ENCODE measurements around the gene NIPAL3. TPM values are rescaled to one million over a fixed set of nuclear protein-coding genes. Genes with fewer than 3 reads are reported as not detected.

NIPAL3 gene
- total RNA-seq, 1 experiment from 2014 or later: 16.6 TPM

- Histone ChIP-seq H3K4me1 (ENCODE audit: control insufficient read depth in 1 of 2, insufficient read depth in 2 of 2, low read length in 2 of 2) (peaks cover 0 to 21% of the 10 kb centered on the region in 2 experiments; a peak in 2 of 4 replicates), H3K79me2 (ENCODE audit: insufficient read depth, low read length) (no peaks in the 10 kb centered on the region), H3K9me2 (ENCODE audit: insufficient read depth) (no peaks in the 10 kb centered on the region), H4K20me1 (ENCODE audit: insufficient read depth) (no peaks in the 10 kb centered on the region), H3K36me3 (ENCODE audit: control insufficient read depth in 1 of 2, insufficient read depth in 2 of 2, low read length in 2 of 2) (peaks cover 0 to 5% of the 10 kb centered on the region in 2 experiments; a peak in 1 of 4 replicates), H3K4me3 (replicated peaks in 1 of 2; ENCODE audit: low read depth in 1 of 2, low read length in 2 of 2) (no peak overlapping the region), H2AFZ (ENCODE audit: low read depth, low read length, poor library complexity, severe bottlenecking) (no peak overlapping the region), H3K27me3 (ENCODE audit: insufficient read depth, low read length) (no peaks in the 10 kb centered on the region), H3K9me3 (ENCODE audit: control insufficient read depth in 1 of 2, insufficient read depth in 1 of 2, low read depth in 1 of 2, low read length in 2 of 2) (no peaks in the 10 kb centered on the region), H3K4me2 (ENCODE audit: low read length) (no peak overlapping the region), H3K27ac (ENCODE audit: low read depth, low read length) (no peak overlapping the region), H3K9ac (ENCODE audit: low read length) (no peak overlapping the region)
- ChIA-PET RAD21 (ENCODE audit: low non-redundant PET in 1 of 2, low total read pairs in 2 of 2, uncharacterized antibody in 2 of 2, unreplicated experiment in 2 of 2) (no interaction called here), POLR2A (no interaction called here), CTCF (interaction anchor here (1.1 to 2.7 kb wide), 3 partner anchors 10 to 182 kb away, joined by 3 to 12 read pairs (median 6); no protein-coding TSS in a partner anchor)
- DNase-seq (ENCODE audit: low read depth, low spot score) (no peak), ATAC-seq (no peak)
- intact Hi-C loops (cut with micrococcal nuclease): no loop called here
- no peak for TF ChIP-seq ZFX (IDR thresholded peaks at IDR 0.05)
- BruUV-seq (replicated peaks): no TSS peak
Observed at GRCh38 chr1:24381256-24381655, 34.3 kb upstream of the NIPAL3 start.

GRCh38 chr1:24382165-24382577, 33.4 kb upstream of the NIPAL3 start:
- ChIA-PET RAD21 (ENCODE audit: low non-redundant PET in 1 of 2, low total read pairs in 2 of 2, uncharacterized antibody in 2 of 2, unreplicated experiment in 2 of 2) (interaction anchor here in 1 of 2 experiments (0.7 kb wide), 1 partner anchor 186 kb away, joined by 3 read pairs; no protein-coding TSS in a partner anchor), POLR2A (no interaction called here), CTCF (interaction anchor here (0.8 to 2.1 kb wide), 4 partner anchors 9 to 183 kb away, joined by 3 to 12 read pairs (median 3); no protein-coding TSS in a partner anchor)
- Histone ChIP-seq H3K27ac (ENCODE audit: low read depth, low read length) (no peak overlapping the region), H3K4me3 (replicated peaks in 1 of 2; ENCODE audit: low read depth in 1 of 2, low read length in 2 of 2) (no peak overlapping the region), H3K79me2 (ENCODE audit: insufficient read depth, low read length) (no peaks in the 10 kb centered on the region), H3K4me2 (ENCODE audit: low read length) (no peak overlapping the region), H3K9me3 (ENCODE audit: control insufficient read depth in 1 of 2, insufficient read depth in 1 of 2, low read depth in 1 of 2, low read length in 2 of 2) (no peaks in the 10 kb centered on the region), H3K36me3 (ENCODE audit: control insufficient read depth in 1 of 2, insufficient read depth in 2 of 2, low read length in 2 of 2) (peaks cover 0 to 5% of the 10 kb centered on the region in 2 experiments; a peak in 1 of 4 replicates), H2AFZ (ENCODE audit: low read depth, low read length, poor library complexity, severe bottlenecking) (no peak overlapping the region), H3K9me2 (ENCODE audit: insufficient read depth) (no peaks in the 10 kb centered on the region), H3K9ac (ENCODE audit: low read length) (no peak overlapping the region), H3K4me1 (ENCODE audit: control insufficient read depth in 1 of 2, insufficient read depth in 2 of 2, low read length in 2 of 2) (peaks cover 0 to 17% of the 10 kb centered on the region in 2 experiments; a peak in 2 of 4 replicates), H4K20me1 (ENCODE audit: insufficient read depth) (no peaks in the 10 kb centered on the region), H3K27me3 (ENCODE audit: insufficient read depth, low read length) (no peaks in the 10 kb centered on the region)
- DNase-seq (ENCODE audit: low read depth, low spot score): no peak
- BruUV-seq (replicated peaks): no TSS peak
- no peak for ATAC-seq
- intact Hi-C loops (cut with micrococcal nuclease): no loop called here
- TF ChIP-seq ZBTB33 (IDR thresholded peaks at IDR 0.05; ENCODE audit: extremely low read depth, insufficient replicate concordance, low read length): no peak
- TF ChIP-seq MAX (IDR thresholded peaks at IDR 0.05): no peak
- no peak for TF ChIP-seq JUND (IDR thresholded peaks at IDR 0.05)
- TF ChIP-seq ZFX (IDR thresholded peaks at IDR 0.05): no peak
- TF ChIP-seq EGR1 (IDR thresholded peaks at IDR 0.05; ENCODE audit: low read depth): no peak
- no peak for TF ChIP-seq CTCF (IDR thresholded peaks at IDR 0.05 in 2 of 3, conservative IDR thresholded peaks at IDR 0.05 in 1 of 3; ENCODE audit: borderline replicate concordance in 1 of 3, insufficient read depth in 1 of 3, low read depth in 2 of 3, low read length in 2 of 3)
- no peak for TF ChIP-seq TCF7L2 (IDR thresholded peaks at IDR 0.05; ENCODE audit: borderline replicate concordance, extremely low read depth, insufficient read depth, insufficient read length)

Data from HCT116 (cell line).